Large intestine (tissue), 3 donors: ENCODE data around the gene GAL3ST2. TPM values are rescaled to one million over a fixed set of nuclear protein-coding genes. Genes with fewer than 3 reads are reported as not detected.

ENCODE experiments used
- DNase-seq, 2 donors: peaks; one replicate each; pipeline versions ENCODE4 v3.0.0 to v3.0.0-alpha.2; 2013
- H3K27ac ChIP-seq: one replicate; pipeline ENCODE4 v1.5.1; 2013; ENCODE audit warnings: low read length
- H3K27me3 ChIP-seq: 2 replicates; pipeline ENCODE4 v1.6.1; 2013; ENCODE audit warnings: low read length; ENCODE audit not compliant: control insufficient read depth, insufficient read depth
- H3K36me3 ChIP-seq: 2 replicates; pipeline ENCODE4 v1.6.1; 2013; ENCODE audit warnings: low read length; ENCODE audit not compliant: control insufficient read depth, insufficient read depth
- H3K4me1 ChIP-seq: one replicate; pipeline ENCODE4 v1.6.1; 2013; ENCODE audit warnings: low read length; ENCODE audit not compliant: control insufficient read depth, insufficient read depth
- H3K4me3 ChIP-seq: one replicate; pipeline ENCODE4 v1.5.1; 2013; ENCODE audit warnings: low read length
- H3K9me3 ChIP-seq: one replicate; pipeline ENCODE4 v1.6.1; 2013; ENCODE audit warnings: mild to moderate bottlenecking, low read depth, low read length, moderate library complexity; ENCODE audit not compliant: control insufficient read depth
- WGBS: methylation state at CpG from one replicate; pipeline ENCODE4 v1.1.5; 2013; ENCODE audit warnings: low lambda C conversion rate; ENCODE audit not compliant: insufficient coverage; 5-methylcytosine and 5-hydroxymethylcytosine counted together
- polyA plus RNA-seq: library from polyadenylated mRNA; unstranded; fragments of 120-200 nt; gene quantifications from one replicate; pipeline ENCODE4 v1.2.1, GENCODE V29; 2013

Gene GAL3ST2
- polyA plus RNA-seq, 1 donor: 0.31 TPM

GRCh38 chr2:241746084-241746483 lies 30.5 kb upstream of the GAL3ST2 start:
- Histone ChIP-seq H3K9me3 (peaks cover 3% of the 10 kb centered on the region), H3K27ac (no peak overlapping the region), H3K4me3 (no peak overlapping the region), H3K27me3 (no peaks in the 10 kb centered on the region), H3K4me1 (no peaks in the 10 kb centered on the region), H3K36me3 (peaks cover 50% of the 10 kb centered on the region)
- DNase-seq: no peak
- 100% methylated on average over 2 of the region's 4 CpGs for WGBS

GRCh38 chr2:241748468-241749256 lies 28.0 kb upstream of the GAL3ST2 start:
- WGBS: no CpG with 5 or more reads among the region's 32 CpGs
- Histone ChIP-seq H3K36me3 (peaks cover 57% of the 10 kb centered on the region), H3K9me3 (peaks cover 3% of the 10 kb centered on the region), H3K27me3 (no peaks in the 10 kb centered on the region), H3K27ac (no peak overlapping the region), H3K4me3 (no peak overlapping the region), H3K4me1 (no peaks in the 10 kb centered on the region)
- DNase-seq: no peak

GRCh38 chr2:241750076-241750840 lies 26.4 kb upstream of the GAL3ST2 start:
- Histone ChIP-seq H3K36me3 (peaks cover 48% of the 10 kb centered on the region), H3K9me3 (peaks cover 2% of the 10 kb centered on the region), H3K27ac (no peak overlapping the region), H3K4me3 (no peak overlapping the region), H3K4me1 (no peaks in the 10 kb centered on the region), H3K27me3 (no peaks in the 10 kb centered on the region)
- DNase-seq: no peak
- WGBS: no CpG with 5 or more reads among the region's 22 CpGs

GRCh38 chr2:241751152-241751551 lies 25.5 kb upstream of the GAL3ST2 start:
- Histone ChIP-seq H3K4me1 (no peaks in the 10 kb centered on the region), H3K36me3 (peaks cover 48% of the 10 kb centered on the region), H3K27ac (no peak overlapping the region), H3K9me3 (no peaks in the 10 kb centered on the region), H3K27me3 (no peaks in the 10 kb centered on the region), H3K4me3 (no peak overlapping the region)
- no CpG with 5 or more reads among the region's 15 CpGs for WGBS
- DNase-seq: no peak

- Histone ChIP-seq H3K4me3 (no peak overlapping the region), H3K9me3 (no peaks in the 10 kb centered on the region), H3K36me3 (peaks cover 52% of the 10 kb centered on the region), H3K4me1 (no peaks in the 10 kb centered on the region), H3K27me3 (no peaks in the 10 kb centered on the region), H3K27ac (no peak overlapping the region)
- no peak for DNase-seq
- no CpG with 5 or more reads among the region's 18 CpGs for WGBS
Observed at GRCh38 chr2:241751776-241752175, 24.8 kb upstream of the GAL3ST2 start.

GRCh38 chr2:241752253-241752652 lies 24.4 kb upstream of the GAL3ST2 start:
- no peak for DNase-seq
- peaks cover 54% of the 10 kb centered on the region for H3K36me3 ChIP-seq

GRCh38 chr2:241752689-241753276 lies 23.8 kb upstream of the GAL3ST2 start:
- no peak overlapping the region for H3K27ac ChIP-seq
- H3K36me3 ChIP-seq: peaks cover 55% of the 10 kb centered on the region
- no peaks in the 10 kb centered on the region for H3K27me3 ChIP-seq
- no peak overlapping the region for H3K4me3 ChIP-seq
- no peaks in the 10 kb centered on the region for H3K4me1 ChIP-seq
- H3K9me3 ChIP-seq: no peaks in the 10 kb centered on the region
- no peak for DNase-seq
- no CpG with 5 or more reads among the region's 21 CpGs for WGBS

More at GRCh38 chr2:241752253-241752652, 24.4 kb upstream of the GAL3ST2 start:
- Histone ChIP-seq H3K9me3 (no peaks in the 10 kb centered on the region), H3K27ac (no peak overlapping the region), H3K4me1 (no peaks in the 10 kb centered on the region), H3K4me3 (no peak overlapping the region), H3K27me3 (no peaks in the 10 kb centered on the region)
- WGBS: no CpG with 5 or more reads among the region's 14 CpGs

GRCh38 chr2:241753493-241753892 lies 23.1 kb upstream of the GAL3ST2 start:
- WGBS: no CpG with 5 or more reads among the region's 17 CpGs
- H3K36me3 ChIP-seq: peaks cover 54% of the 10 kb centered on the region
- H3K27ac ChIP-seq: no peak overlapping the region
- H3K4me1 ChIP-seq: no peaks in the 10 kb centered on the region
- no peaks in the 10 kb centered on the region for H3K27me3 ChIP-seq
- H3K9me3 ChIP-seq: no peaks in the 10 kb centered on the region
- no peak for DNase-seq
- no peak overlapping the region for H3K4me3 ChIP-seq

- no peak for DNase-seq
- H3K27ac ChIP-seq: no peak overlapping the region
- peaks cover 55% of the 10 kb centered on the region for H3K36me3 ChIP-seq
- no CpG with 5 or more reads among the region's 20 CpGs for WGBS
- no peaks in the 10 kb centered on the region for H3K4me1 ChIP-seq
- no peak overlapping the region for H3K4me3 ChIP-seq
- H3K27me3 ChIP-seq: no peaks in the 10 kb centered on the region
- H3K9me3 ChIP-seq: no peaks in the 10 kb centered on the region
Observed at GRCh38 chr2:241754042-241754441, 22.6 kb upstream of the GAL3ST2 start.

GRCh38 chr2:241755166-241755565 lies 21.5 kb upstream of the GAL3ST2 start:
- Histone ChIP-seq H3K4me1 (no peaks in the 10 kb centered on the region), H3K27me3 (no peaks in the 10 kb centered on the region), H3K9me3 (peaks cover 3% of the 10 kb centered on the region), H3K27ac (no peak overlapping the region), H3K36me3 (peaks cover 54% of the 10 kb centered on the region), H3K4me3 (no peak overlapping the region)
- no peak for DNase-seq
- WGBS: 100% methylated on average over 1 of the region's 18 CpGs
